GM21786 (cell line): ENCODE measurements around the gene PIH1D2.
"Not testable (repeated sequence)": the region's sequence is repeated elsewhere in the genome, so short reads cannot be mapped to it uniquely, and the experiment has no call there.

Experiments used
- ATAC-seq: cut with Tn5 transposase; IDR thresholded peaks from one replicate; pipeline ENCODE4 v1.9.1; 2021; ENCODE audit not compliant: unreplicated experiment

PIH1D2 gene, protein sequence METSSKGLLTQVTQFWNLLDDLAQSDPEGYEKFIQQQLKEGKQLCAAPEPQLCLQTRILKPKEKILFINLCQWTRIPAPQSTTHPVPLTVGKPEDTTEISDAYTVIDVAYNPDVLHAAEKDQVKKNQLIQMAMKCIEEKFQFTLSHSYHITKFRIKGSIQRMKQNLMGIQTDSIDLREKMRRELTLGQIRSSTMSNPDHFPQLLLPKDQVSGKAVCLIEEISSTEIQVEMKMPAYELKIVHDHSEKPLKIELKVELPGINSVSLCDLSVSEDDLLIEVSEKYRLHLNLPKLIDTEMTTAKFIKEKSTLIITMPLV

DNA sequence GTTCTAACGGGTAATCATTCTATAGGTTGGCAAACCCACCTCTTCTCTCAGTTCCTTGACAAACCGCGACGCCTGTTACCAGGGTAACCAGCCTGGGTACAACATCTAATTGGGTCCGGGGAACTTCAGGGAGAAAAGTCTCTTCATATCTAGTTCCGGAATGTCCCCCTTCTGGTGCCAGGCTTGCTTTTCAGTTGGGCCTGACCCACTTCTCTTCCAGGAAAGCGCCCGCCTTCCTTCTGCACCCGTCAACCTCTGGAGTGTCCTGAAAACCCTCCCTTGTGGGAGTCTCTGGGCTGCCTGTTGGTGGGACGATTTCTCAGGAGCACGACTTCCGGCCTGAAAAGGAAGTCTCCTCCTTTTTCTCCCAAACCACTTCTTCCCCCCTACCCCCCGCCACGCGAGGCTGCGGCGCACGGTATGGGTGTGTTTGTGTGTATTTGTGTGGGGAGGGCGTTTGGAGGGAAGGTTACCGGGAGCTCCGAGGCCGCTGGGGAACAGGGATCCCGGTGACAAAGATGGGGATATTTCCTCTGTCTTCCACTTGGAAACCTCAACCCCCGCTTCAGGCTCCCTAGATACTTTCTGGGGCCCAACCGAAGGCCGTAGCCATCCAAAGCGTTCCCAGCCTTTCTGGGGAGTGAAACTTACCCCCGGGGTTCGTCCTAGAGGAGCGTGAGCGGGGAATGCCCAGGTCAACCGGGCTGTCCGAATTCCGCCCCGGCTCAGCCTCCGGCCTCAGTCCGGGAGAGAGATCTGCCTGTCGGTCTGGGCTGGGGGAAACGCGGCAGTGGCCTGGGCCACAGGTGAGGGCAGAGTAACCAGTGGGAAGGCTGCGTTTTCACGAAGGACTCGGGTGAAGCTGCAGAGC, at the start of gene PIH1D2, which contains the start of gene NKAPD1:
TSS of gene PIH1D2 (minus strand) at position 77 of the 871 bp plus-strand sequence. CDS start 843 bp downstream, outside the sequence.
TSS of gene NKAPD1 (plus strand) at position 359 of the 871 bp plus-strand sequence. CDS start 1,276 bp downstream, outside the sequence.
- peak; percentile 86 for ATAC-seq

DNA sequence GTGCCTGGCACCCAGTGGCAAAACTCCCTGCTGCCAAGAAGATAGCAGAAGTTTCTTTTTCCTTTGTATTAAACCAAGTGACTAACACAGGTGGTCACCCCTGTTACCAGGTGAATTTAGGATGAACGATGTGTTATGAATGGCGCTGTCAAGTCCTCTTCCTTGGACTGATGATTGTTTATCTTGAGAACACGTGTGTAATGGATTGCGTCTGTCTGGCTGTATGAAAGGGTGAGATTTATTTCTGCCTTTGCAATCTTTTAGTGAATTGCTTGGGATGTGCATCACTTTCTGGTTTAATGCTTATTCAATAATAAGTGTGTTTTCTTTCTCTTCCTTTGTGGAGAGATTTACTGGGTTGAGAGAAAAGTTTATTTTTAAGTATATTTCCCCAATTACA, 49.3 kb upstream of the PIH1D2 start:
- ATAC-seq: no peak

DNA sequence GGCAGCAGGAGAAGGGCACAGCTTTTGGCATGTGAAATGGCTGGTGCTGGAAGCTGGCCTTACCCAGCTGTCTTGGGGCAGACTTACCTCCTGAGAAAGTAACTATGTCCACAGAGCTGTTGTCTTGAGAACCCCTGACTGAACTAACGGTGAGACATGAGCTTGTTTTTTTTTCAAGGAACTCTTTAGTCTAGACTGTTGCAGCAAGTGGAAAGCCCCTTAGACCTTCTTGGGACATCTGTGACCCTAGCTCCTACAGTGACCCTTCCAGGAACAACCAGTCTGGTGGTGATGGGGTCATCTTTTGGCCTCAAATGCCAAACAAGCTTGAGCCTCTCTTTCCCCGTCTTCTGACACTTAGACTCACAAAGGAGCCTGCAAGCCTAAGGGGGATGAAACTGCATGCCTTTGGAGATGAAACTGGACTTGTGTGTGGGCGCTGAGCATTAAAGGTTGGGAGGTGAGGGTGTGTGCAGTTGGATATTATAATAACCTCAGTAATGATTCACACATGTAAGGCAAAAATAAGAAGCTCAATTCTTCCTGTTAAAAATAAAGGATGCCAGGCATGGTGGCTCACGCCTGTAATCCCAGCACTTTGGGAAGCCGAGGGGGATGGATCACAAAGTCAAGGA, 48.3 kb upstream of the PIH1D2 start:
- no peak for ATAC-seq

DNA sequence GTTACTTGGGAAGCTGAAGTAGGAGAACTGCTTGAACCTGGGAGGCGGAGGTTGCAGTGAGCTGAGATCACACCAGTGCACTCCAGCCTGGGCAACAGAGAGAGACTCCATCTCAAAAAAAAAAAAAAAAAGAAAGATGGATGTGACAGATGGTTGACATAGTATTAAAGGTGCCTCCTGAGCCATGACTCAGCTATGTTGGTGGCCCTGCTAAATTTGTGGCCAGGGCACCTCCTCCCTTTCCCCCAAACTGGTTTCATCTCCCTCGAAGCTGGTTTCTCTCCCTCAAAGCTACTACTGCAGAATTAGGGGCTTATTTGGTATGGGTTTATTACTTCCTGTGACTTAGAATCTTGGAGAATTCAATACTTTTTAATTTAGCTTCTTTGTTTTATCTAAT, 44.4 kb upstream of the PIH1D2 start:
- ATAC-seq: no peak

DNA sequence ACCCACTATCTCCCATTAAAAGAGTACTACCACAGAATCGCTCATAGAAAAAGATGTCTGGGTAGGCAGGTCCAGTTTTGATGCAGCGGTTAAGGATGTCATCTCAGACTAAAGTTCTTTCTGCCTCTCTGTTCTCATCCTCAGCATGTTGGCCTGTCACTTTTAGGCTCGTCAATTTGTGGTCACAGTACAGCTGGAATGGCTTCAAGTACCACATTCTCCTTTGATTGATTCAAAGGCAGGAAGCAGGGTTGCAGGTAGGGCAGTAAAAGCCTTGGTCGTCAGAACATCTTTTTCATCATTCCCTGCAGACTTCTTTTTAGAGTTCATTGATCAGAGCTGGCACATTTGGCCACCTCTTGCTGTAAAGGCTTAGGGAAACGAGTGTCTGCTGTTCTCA, 41.6 kb upstream of the PIH1D2 start:
- ATAC-seq: no peak

DNA sequence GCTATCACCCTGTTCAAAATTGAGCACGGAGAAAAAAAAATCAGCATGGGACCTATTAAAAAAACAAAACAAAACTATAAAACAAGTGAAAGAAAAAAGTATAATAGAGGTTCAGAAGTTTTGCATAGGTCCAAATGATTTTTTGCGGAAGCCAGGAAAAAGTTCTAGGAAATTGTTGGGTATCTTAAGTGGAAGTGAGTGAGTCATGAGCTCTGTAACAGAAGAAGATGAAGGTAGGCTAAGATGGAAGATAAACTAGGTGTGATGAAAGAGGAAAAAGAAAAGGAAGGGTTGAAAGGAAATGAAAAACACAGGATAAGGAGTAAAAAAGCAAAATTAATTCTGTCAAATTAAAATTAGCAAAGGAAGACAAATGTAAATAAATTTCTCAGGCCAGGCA, 40.6 kb upstream of the PIH1D2 start:
- no peak for ATAC-seq

DNA sequence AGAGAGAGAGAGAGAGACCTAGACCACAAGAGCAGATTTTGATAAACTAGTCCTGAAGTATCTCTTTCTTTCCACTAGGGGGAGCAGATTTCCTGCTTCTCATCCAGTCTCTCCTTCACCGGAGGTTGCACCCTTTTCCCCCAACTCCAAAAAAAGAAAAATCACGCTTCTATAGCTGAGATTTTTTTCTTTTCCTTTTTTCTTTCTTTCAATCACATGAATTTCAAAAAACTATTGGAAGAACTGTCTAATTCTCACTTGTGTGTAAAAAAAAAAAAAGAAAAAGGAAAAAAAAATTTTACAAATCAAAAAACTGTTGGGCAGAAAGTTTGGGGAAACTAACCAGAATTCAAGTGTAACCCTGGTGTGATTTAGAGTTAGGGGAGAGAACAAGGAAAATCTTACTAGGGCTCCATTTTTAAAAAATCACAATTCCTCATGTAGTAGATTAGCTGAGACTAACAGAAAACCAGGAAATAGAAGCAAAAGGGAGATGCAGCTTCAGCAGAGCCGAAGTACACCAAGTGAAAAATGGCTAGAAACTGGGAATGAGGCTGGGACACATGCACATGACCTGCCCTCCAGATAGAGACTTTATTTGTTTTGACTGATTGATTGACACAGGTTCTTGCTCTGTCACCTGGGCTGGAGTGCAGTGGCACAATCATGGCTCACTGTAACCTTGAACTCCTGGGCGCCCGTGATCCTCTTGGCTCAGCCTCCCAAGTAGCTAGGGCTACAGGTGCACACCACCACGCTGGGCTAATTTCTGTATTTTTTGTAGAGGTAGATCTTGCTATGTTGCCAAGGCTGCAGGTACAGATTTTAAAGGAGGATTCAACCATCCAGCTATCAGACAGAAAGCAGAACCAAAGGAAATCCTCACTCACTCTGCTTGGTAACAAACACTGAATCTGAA, 40.0 kb upstream of the PIH1D2 start:
- no peak for ATAC-seq

DNA sequence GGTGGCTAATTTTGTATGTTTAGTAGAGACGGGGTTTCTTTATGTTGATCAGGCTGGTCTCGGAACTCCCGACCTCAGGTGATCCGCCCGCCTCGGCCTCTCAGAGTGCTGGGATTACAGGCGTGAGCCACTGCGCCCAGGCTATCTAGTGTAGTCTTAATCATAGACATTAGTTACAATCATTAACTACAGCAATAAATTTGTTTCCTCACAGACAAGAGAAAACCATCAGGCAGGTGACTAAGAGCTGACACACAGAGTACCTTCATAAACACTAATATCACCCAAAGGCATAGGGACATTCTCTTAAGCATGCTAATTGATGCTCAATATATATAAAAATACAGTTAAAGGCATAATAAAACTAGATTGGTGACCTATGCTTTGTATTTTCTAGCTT, 32.3 kb upstream of the PIH1D2 start:
- no peak for ATAC-seq

DNA sequence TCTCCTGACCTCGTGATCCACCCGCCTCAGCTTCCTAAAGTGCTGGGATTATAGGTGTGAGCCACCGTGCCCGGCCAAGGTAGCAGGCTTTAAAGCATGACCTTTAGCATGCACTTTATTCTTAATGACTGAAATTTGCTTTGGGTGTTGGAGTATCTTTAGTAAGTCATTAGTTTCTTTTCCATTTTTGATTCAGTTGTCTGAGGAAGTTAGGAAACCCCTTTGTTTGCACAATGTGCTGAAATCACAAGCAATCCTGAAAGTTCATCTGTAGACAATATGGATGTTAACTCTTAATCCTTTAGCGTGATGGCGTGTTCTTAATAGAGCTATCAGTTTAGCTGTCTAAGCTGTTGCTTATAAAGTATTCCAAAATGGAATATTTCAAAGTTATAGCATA, 29.6 kb upstream of the PIH1D2 start:
- ATAC-seq: no peak

DNA sequence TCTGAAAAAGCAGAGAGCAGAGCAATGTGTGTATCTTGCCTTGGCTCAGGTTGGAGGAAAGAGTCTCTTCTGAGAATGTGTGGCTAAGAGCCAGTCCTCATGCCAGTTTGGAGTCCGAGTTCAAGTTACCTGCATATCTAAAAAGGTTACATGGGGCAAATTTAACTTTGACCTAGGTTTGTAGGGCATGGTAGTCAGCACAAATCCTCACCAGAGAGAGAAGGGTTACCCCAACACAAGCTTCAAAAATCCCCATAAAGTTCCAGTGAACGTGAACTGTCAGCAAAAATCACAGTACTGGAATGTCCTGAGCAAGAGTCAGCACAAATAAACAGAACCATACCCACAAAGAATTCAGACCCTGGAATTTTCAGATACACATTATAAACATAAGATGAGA, 26.6 kb upstream of the PIH1D2 start:
- no peak for ATAC-seq

DNA sequence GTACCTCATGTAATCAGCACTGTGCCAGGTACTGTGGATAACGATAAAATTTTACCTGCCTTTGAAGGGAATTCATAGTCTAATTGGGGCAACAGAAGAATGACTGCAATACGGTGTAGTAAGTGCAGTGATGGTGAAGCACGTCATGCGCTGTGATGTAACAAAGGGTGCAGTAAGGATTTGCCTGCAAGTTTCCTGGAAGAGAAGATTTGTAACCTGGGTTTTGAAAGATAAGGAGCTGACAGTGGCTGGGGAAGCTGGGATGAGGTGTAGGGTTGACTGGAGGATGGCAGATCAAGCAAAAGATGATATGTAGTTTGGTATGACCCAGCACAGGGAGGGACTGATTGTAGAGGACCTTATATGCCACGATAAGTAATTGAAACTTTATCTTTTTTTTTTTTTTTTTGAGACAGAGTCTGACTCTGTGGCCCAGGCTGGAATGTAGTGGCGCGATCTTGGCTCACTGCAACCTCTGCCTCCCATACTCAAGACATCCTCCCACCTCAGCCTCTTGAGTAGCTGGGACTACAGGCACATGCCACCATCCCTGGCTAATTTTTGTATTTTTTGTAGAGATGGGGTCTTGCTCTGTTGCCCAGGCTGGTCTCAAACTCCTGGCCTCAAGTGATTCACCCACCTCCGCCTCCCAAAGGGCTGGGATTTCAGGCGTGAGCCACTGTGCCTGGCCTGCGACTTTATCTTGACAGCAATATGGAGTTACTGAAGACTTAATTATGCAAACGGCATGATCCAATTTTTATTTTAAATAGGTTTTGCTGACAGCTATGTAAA, 24.1 kb upstream of the PIH1D2 start:
- ATAC-seq: no peak

DNA sequence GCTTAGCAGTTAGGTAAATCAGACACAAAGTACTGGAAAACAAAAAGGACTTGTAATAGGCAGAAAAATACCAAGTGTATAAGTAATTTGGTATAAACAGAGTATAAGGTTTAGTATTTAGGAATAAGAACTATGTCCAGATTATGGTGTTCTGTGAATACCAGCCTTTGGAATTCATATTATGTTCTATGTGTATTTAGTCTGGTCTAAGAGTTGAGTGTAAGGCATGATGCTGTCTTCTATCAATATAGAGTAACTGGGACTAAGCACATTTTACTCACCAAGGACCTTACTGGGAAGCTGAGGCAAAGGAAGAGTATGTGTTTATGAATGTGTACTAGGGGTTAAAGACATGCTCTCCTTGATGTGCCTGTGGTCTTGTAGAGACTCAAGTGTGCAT, 22.4 kb upstream of the PIH1D2 start:
- ATAC-seq: no peak

DNA sequence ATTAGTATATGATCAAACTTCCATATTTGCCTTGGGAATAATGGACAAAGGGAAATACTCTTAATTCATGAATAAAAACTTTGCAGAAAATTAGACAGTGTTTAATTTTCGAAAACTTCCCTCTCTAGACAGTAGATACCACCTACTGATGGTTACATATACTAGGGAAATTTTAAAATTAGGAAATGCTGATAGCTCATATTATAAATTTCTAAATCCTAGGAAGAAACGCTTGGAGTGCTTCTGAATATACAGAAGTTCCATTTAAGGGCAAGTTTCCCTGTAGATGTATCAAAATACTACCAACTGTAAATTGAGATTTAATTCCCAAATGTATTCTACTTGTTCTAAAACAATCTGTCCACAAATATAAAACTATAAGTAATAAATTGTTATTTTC, 21.5 kb upstream of the PIH1D2 start:
- not testable (repeated sequence) for ATAC-seq

DNA sequence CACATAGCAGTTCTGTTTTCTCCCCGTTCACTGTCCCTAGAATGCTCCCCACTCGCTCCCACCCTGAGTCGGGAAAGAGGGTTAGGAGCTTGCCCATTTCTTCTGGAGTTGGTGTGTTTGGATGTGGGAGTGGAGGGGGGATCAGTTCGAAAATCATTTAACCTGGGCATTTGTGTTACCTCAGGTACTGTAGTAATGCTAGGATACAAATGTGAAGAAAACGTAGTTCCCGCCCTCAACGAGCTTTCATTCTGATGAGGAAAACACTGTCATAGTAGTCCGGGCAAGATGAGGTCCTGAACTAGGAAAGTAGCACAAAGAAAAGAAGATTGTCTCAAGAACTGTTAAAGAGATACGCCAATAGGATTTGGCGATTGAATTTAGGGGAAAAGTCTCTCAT, 13.4 kb upstream of the PIH1D2 start:
- no peak for ATAC-seq

DNA sequence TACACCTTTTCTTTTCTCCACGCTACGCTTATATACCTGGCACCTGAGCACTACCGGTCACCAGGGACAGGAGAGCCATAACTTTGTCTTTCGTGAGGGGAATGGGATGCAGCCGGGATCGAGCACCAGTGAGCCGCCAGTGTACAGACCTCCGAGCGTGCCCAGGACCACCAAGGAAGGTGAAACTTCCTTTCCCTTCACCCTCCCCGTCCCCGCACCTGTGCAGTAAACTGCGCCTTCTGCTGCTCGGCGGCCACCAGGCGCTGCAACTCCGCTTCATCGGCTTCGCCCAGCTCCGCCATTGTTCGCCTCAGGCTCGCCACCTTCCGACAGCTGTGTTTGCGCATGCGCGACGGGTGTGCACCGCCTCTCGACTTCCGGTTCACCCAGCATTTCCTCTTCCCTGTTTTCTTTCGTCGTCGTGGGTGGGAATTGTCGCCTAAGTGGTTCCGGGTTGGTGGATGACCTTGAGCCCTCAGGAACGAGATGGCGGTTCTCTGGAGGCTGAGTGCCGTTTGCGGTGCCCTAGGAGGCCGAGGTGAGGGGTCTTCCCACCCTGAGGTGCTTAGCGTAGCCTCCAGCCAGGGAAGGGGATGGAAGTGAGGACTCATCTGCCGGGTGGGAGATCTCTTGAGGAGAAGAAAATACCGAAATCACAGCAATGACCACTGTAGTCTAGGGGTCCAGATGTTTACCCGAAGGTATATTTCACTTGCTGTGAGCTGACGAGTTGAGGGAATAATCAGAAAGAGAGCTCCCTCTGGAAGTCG, 12.8 kb upstream of the PIH1D2 start, which contains the start of the genes SDHD and TIMM8B:
TSS of gene SDHD (plus strand) at position 452 of the 770 bp plus-strand sequence. CDS start at position 487, 35 bp downstream.
TSS of gene TIMM8B (minus strand) at position 335 of the 770 bp plus-strand sequence. CDS start at position 302, 33 bp downstream.
- peak; percentile 90 for ATAC-seq

DNA sequence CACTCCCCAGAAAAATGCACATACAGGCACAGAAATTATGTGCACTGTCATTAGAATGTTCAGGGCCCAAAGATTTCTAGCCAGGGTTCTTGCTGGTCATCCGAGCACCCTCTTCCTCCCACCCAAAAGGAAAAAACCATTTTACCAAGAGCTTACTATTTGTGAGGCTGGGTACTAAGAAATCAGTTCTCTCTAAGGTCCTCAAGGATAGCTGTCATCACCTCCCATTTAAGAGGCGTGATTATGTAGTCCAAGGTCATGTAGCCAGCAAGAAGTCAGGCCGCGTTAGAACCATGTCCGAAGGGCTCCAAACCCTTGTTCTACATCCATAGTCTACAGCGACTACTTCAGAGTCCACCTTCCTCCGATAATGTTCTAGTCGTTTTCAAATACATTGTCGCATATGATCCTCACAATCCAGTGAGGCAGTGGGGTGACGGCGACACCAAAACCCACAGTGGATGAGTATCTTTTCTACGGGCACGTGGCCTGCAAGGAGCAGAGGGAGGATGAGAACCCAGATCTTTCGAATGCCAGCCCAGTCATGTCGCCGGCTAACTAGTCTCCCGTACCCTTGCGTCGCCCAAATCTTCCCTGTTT, 12.1 kb upstream of the PIH1D2 start:
- peak; percentile 34 for ATAC-seq

DNA sequence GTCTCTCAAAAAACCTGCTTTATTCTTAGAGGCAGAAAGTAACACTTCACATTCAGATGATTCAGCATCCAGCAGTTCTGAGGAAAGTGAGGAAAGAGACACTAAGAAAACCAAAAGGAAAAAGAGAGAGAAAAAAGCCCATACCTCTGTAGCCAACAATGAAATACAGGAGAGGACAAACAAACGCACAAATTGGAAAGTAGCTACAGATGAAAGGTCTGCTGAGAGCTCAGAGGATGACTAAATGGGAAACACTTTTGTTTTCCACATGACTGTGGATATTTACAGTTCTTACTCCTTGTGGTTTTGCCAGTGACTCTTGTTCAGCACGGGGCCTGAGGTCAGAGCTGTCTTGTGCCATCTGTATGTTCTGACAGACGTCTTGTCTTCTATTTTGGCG, 8.9 kb upstream of the PIH1D2 start:
- no peak for ATAC-seq

DNA sequence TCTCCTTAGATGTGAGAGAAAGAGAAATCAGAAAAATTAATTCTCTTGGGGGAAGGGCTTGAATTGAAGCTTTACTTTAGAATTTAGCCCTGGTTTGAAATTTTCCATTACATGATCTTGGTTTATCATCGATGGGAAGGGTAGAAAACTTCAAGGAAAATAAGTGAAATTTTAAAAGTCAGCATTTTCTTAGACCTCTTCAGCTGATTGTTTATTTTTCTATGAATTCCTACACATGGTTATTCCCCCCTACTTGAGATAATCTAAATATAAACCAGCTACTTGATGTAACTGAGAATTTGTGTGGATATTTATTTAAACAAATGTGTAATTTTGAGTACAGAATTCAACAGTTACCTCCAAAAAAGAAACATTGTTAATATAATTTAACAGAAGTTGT, 10.9 kb downstream of the PIH1D2 start:
- no peak for ATAC-seq
